Vagina (tissue), 2 donors: ENCODE data around the gene LAMB3. TPM values are rescaled to one million over a fixed set of nuclear protein-coding genes. Genes with fewer than 3 reads are reported as not detected.

Experiments
- DNase-seq, 2 donors: peaks; one replicate each; pipeline ENCODE4 v3.0.0-alpha.2; 2017; ENCODE audit errors: extremely low spot score in 2 of 2
- H3K27ac ChIP-seq: fragments of 200-600 bp; sonication (generic); one replicate; pipeline ENCODE4 v1.5.1; 2019
- H3K27me3 ChIP-seq: fragments of 200-600 bp; sonication (generic); one replicate; pipeline ENCODE4 v1.5.1; 2019
- H3K36me3 ChIP-seq, 2 donors: fragments of 200-600 bp; sonication (generic); one replicate each; pipeline ENCODE4 v1.5.1; 2017 to 2019
- H3K4me1 ChIP-seq: fragments of 200-600 bp; sonication (generic); one replicate; pipeline ENCODE4 v1.5.1; 2019
- H3K4me3 ChIP-seq, 2 donors: fragments of 200-600 bp; sonication (generic); 1 replicate in 1 of 2; 2 replicates in 1 of 2; pipeline ENCODE4 v1.5.1; 2016 to 2019
- H3K9me3 ChIP-seq: fragments of 200-600 bp; sonication (generic); one replicate; pipeline ENCODE4 v1.5.1; 2019
- POLR2A ChIP-seq, 2 donors: fragments of 450-650 bp; IDR thresholded peaks; one replicate each; pipeline ENCODE4 v1.6.1; 2017; ENCODE audit warnings: antibody characterized with exemption in 2 of 2, mild to moderate bottlenecking in 2 of 2, moderate library complexity in 2 of 2
- POLR2AphosphoS5 ChIP-seq, 2 donors: sonication (generic); formaldehyde crosslinking; IDR thresholded peaks; one replicate each; pipeline ENCODE4 v1.9.0; 2017; ENCODE audit warnings: antibody characterized with exemption in 2 of 2, mild to moderate bottlenecking in 2 of 2, low read depth in 1 of 2; ENCODE audit not compliant: insufficient read depth in 1 of 2
- intact Hi-C: fragments of 100-400 bp; cut with DNase I; formaldehyde crosslinking; loops from one replicate; pipeline ENCODE4 v1.15.1; 2023
- total RNA-seq: library from RNA; depleted of rRNA; stranded (reverse); fragments of >200 nt; gene quantifications from one replicate; pipeline ENCODE4 v1.2.3, GENCODE V29; 2016
- TF ChIP-seq, protein P1 (sequence below), 3 experiments: fragments of 450-650 bp in 2 of 3; fragments of 200-600 bp in 1 of 3; sonication (generic) in 1 of 3; IDR thresholded peaks; one replicate each; pipeline ENCODE4 v1.5.1; 2017 to 2019; ENCODE audit warnings: antibody characterized with exemption in 3 of 3, mild to moderate bottlenecking in 2 of 3, moderate library complexity in 2 of 3

Gene LAMB3
- total RNA-seq, 1 donor from 2014 or later, result 68.8 TPM

DNA sequence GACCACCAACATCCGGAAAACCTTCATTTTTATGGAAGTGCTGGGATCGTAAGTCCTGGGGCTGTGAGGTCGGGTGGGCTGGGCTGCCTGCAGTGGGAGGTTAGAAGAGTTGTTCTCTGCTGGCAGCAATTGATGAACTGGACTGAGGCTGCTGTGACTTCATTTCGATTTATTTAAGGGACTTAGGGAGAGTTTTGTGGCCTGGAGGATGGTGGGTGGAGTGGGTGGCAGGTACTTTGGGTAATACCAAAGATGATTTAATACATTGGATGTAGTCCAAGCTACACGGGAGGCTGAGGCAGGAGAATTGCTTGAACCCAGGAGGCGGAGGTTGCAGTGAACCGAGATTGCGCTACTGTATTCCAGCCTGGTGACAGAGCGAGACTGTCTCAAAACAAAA lies 57.2 kb downstream of the LAMB3 start:
- Histone ChIP-seq H3K9me3 (no peaks in the 10 kb centered on the region), H3K27me3 (no peaks in the 10 kb centered on the region), H3K4me1 (no peaks in the 10 kb centered on the region), H3K4me3 (no peak overlapping the region), H3K27ac (no peak overlapping the region), H3K36me3 (no peaks in the 10 kb centered on the region)
- intact Hi-C loops, result no loop called here
- DNase-seq, result no peak
- TF ChIP-seq, protein P1, sequence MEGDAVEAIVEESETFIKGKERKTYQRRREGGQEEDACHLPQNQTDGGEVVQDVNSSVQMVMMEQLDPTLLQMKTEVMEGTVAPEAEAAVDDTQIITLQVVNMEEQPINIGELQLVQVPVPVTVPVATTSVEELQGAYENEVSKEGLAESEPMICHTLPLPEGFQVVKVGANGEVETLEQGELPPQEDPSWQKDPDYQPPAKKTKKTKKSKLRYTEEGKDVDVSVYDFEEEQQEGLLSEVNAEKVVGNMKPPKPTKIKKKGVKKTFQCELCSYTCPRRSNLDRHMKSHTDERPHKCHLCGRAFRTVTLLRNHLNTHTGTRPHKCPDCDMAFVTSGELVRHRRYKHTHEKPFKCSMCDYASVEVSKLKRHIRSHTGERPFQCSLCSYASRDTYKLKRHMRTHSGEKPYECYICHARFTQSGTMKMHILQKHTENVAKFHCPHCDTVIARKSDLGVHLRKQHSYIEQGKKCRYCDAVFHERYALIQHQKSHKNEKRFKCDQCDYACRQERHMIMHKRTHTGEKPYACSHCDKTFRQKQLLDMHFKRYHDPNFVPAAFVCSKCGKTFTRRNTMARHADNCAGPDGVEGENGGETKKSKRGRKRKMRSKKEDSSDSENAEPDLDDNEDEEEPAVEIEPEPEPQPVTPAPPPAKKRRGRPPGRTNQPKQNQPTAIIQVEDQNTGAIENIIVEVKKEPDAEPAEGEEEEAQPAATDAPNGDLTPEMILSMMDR (IDR thresholded peaks at IDR 0.05), result no peak
- TF ChIP-seq POLR2AphosphoS5 (IDR thresholded peaks at IDR 0.05; ENCODE audit: insufficient read depth in 1 of 2, low read depth in 1 of 2) (no peak), POLR2A (IDR thresholded peaks at IDR 0.05) (no peak)

DNA sequence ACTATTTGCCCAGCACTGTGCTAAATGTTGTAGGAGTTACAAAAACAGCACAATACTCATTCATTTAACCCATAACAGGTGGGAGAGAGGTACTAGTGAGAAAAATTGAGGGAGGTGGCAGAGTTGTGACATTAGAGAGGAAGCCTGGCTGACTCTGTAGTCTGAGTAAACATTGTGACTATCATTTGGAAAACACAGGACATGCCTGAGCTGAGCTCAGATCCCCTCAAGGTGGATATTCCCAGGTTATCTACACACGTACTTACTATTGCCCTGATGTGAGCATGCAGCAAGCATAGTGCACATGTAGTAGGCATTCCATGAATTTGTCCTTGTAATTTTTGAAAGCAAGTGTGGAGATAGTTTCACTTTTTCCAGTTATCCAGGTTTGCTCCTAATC lies 57.8 kb downstream of the LAMB3 start:
- H3K4me1 ChIP-seq, result no peaks in the 10 kb centered on the region
- no peaks in the 10 kb centered on the region for H3K9me3 ChIP-seq
- H3K27me3 ChIP-seq, result no peaks in the 10 kb centered on the region
- intact Hi-C loops, result no loop called here
- H3K27ac ChIP-seq, result no peak overlapping the region
- no peak for DNase-seq
- H3K36me3 ChIP-seq, result no peaks in the 10 kb centered on the region
- no peak overlapping the region for H3K4me3 ChIP-seq
- TF ChIP-seq, protein P1 (IDR thresholded peaks at IDR 0.05), result no peak
- TF ChIP-seq POLR2A (IDR thresholded peaks at IDR 0.05) (no peak), POLR2AphosphoS5 (IDR thresholded peaks at IDR 0.05; ENCODE audit: insufficient read depth in 1 of 2, low read depth in 1 of 2) (no peak)

DNA sequence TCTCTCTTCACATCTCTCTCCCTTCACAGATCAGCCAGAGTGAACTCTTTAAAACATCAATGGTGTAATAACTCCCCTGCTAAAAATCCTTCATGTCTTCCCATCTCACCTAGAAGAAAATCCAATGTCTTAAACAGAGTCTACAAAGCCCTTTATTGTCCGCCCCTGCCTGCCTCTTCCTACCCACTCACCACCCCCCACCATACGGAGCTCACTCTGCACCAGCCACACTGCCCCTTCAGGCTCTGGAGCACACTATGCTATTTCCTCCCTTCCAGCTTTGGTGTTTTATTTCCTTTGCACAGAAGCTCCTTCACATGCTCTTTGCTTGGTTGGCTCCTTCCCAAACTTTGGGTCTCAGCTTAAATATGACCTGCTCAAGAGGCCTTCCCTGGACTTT lies 58.5 kb downstream of the LAMB3 start:
- Histone ChIP-seq H3K27ac (no peak overlapping the region), H3K9me3 (no peaks in the 10 kb centered on the region), H3K4me3 (no peak overlapping the region), H3K36me3 (no peaks in the 10 kb centered on the region), H3K27me3 (no peaks in the 10 kb centered on the region), H3K4me1 (no peaks in the 10 kb centered on the region)
- no peak for TF ChIP-seq POLR2A (IDR thresholded peaks at IDR 0.05)
- TF ChIP-seq, protein P1 (IDR thresholded peaks at IDR 0.05), result no peak
- DNase-seq, result no peak
- intact Hi-C loops, result no loop called here

DNA sequence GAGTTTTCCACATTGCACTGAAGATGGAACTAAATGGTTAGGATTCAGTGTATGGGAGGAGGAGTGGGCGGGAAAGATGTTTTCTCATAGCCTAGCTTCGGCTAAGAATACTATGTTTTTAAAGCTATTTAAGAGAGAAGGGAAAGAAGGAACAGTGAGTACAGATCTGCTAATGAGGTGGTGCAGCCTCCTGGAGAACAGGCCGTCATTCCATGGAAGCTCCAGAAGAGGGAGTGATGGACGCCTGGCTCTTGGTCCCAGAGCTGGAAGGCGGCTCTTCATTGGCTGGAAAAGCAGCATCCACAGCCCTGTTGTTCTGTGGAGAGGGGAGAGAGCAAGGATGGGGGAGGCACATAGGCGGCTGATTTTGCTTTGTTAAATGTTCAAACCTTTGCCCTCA lies 61.8 kb downstream of the LAMB3 start:
- H3K27ac ChIP-seq, result no peak overlapping the region
- TF ChIP-seq, protein P1 (IDR thresholded peaks at IDR 0.05), result no peak
- no peak for TF ChIP-seq POLR2A (IDR thresholded peaks at IDR 0.05)
- no peak for TF ChIP-seq POLR2AphosphoS5 (IDR thresholded peaks at IDR 0.05; ENCODE audit: insufficient read depth in 1 of 2, low read depth in 1 of 2)
- H3K4me3 ChIP-seq, result no peak overlapping the region
- DNase-seq, result no peak
- H3K4me1 ChIP-seq, result peaks cover 8% of the 10 kb centered on the region
- intact Hi-C loops, result no loop called here
- H3K9me3 ChIP-seq, result no peaks in the 10 kb centered on the region
- no peaks in the 10 kb centered on the region for H3K36me3 ChIP-seq
- no peaks in the 10 kb centered on the region for H3K27me3 ChIP-seq

DNA sequence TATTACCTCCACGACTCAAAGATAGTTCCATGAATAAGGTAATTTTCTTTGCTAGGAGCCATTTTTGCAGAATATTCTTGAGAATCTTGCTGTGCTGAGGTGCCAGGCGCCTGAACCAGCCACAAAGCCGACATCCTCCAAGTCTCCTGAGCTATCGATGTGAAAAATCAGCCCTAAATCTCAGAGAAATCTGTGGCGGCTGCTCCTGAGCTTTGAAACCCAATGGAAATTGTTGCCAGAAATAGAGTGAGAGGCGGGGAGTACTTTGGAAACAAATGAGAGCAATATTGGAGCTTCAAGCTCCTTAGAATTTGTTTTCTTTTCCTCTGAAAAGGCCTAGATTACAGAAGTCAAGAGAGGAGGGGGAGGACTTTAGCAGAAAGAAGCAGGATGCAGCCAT lies 62.4 kb downstream of the LAMB3 start:
- Histone ChIP-seq H3K27ac (no peak overlapping the region), H3K4me3 (no peak overlapping the region), H3K36me3 (no peaks in the 10 kb centered on the region), H3K4me1 (peaks cover 9% of the 10 kb centered on the region), H3K9me3 (no peaks in the 10 kb centered on the region), H3K27me3 (no peaks in the 10 kb centered on the region)
- intact Hi-C loops, result no loop called here
- TF ChIP-seq, protein P1 (IDR thresholded peaks at IDR 0.05), result no peak
- no peak for TF ChIP-seq POLR2A (IDR thresholded peaks at IDR 0.05)
- no peak for TF ChIP-seq POLR2AphosphoS5 (IDR thresholded peaks at IDR 0.05; ENCODE audit: insufficient read depth in 1 of 2, low read depth in 1 of 2)
- DNase-seq, result no peak
